Ishikawa (cell line): ENCODE data around the gene MCCD1.

Experiments used
- CEBPB ChIP-seq: IDR thresholded peaks from 2 replicates; pipeline ENCODE4 v1.6.1; 2012
- CREB1 ChIP-seq: IDR thresholded peaks from 2 replicates; pipeline ENCODE4 v1.6.1; 2012; ENCODE audit warnings: low read depth
- EGR1 ChIP-seq: IDR thresholded peaks from 2 replicates; pipeline ENCODE4 v1.6.1; 2012
- EP300 ChIP-seq: IDR thresholded peaks from 2 replicates; pipeline ENCODE4 v1.6.1; 2012; ENCODE audit warnings: borderline replicate concordance
- FOXM1 ChIP-seq: IDR thresholded peaks from 2 replicates; pipeline ENCODE4 v1.6.1; 2012; ENCODE audit warnings: low read depth, borderline replicate concordance
- MAX ChIP-seq: IDR thresholded peaks from 2 replicates; pipeline ENCODE4 v1.6.1; 2012
- NFIC ChIP-seq: IDR thresholded peaks from 2 replicates; pipeline ENCODE4 v1.6.1; 2012
- RAD21 ChIP-seq: IDR thresholded peaks from 2 replicates; pipeline ENCODE4 v1.6.1; 2012; ENCODE audit warnings: low read depth
- REST ChIP-seq: IDR thresholded peaks from 2 replicates; pipeline ENCODE4 v1.6.1; 2012; ENCODE audit warnings: low read depth, mild to moderate bottlenecking
- TAF1 ChIP-seq: IDR thresholded peaks from 2 replicates; pipeline ENCODE4 v1.6.1; 2012; ENCODE audit warnings: low read depth, mild to moderate bottlenecking
- TCF12 ChIP-seq: IDR thresholded peaks from 2 replicates; pipeline ENCODE4 v1.6.1; 2012; ENCODE audit warnings: low read depth
- TEAD4 ChIP-seq: IDR thresholded peaks from 2 replicates; pipeline ENCODE4 v1.6.1; 2012
- USF1 ChIP-seq: IDR thresholded peaks from 2 replicates; pipeline ENCODE4 v1.6.1; 2012
- YY1 ChIP-seq: IDR thresholded peaks from 2 replicates; pipeline ENCODE4 v1.6.1; 2012; ENCODE audit warnings: low read depth
- ZBTB7A ChIP-seq: IDR thresholded peaks from 2 replicates; pipeline ENCODE4 v1.6.1; 2012; ENCODE audit warnings: low read depth

MCCD1 gene

GRCh38 chr6:31541658-31542521, 13.1 kb downstream of the MCCD1 start, which contains the start of gene DDX39B:
DDX39B (minus strand) TSS chr6:31542003; CDS start chr6:31540532, 1,471 bp downstream.
- TF ChIP-seq FOXM1 (peak; percentile 42; the same call in 1 of the 2 replicates), TAF1 (peak; percentile 99), CREB1 (no peak), ZBTB7A (no peak), NFIC (no peak), TEAD4 (peak; percentile 39; the same call in 1 of the 2 replicates), TCF12 (peak; percentile 37; the same call in 1 of the 2 replicates), RAD21 (no peak), EGR1 (no peak), REST (no peak), MAX (peak; percentile 92), USF1 (no peak), CEBPB (no peak; the same call in 1 of the 2 replicates), EP300 (no peak), YY1 (peak; percentile 94)

GRCh38 chr6:31543639-31544038, 14.9 kb downstream of the MCCD1 start:
- TF ChIP-seq YY1 = no peak
- no peak for TF ChIP-seq TAF1
- no peak for TF ChIP-seq TEAD4
- TF ChIP-seq NFIC = no peak
- no peak for TF ChIP-seq FOXM1
- TF ChIP-seq CEBPB = no peak
- no peak for TF ChIP-seq USF1
- no peak for TF ChIP-seq REST
- TF ChIP-seq EGR1 = no peak
- no peak for TF ChIP-seq RAD21
- TF ChIP-seq MAX = no peak
- no peak for TF ChIP-seq CREB1

- TF ChIP-seq NFIC (no peak), TAF1 (no peak), TEAD4 (no peak)
Observed at GRCh38 chr6:31544676-31545075, 15.9 kb downstream of the MCCD1 start.

- TF ChIP-seq CEBPB (no peak), TCF12 (no peak), CREB1 (no peak), YY1 (no peak), MAX (no peak), EP300 (no peak), USF1 (no peak), ZBTB7A (no peak), RAD21 (no peak), FOXM1 (no peak), EGR1 (no peak)
Observed at GRCh38 chr6:31545291-31545690, 16.5 kb downstream of the MCCD1 start.

GRCh38 chr6:31546339-31546957, 17.7 kb downstream of the MCCD1 start, which contains the start of gene ATP6V1G2:
ATP6V1G2 (minus strand) TSS chr6:31546608; CDS start chr6:31546559, 49 bp downstream.
- TF ChIP-seq USF1 = no peak
- peak; percentile 99 for TF ChIP-seq RAD21
